ENCODE measurements around the gene TMEM87B. TPM values are rescaled to one million over a fixed set of nuclear protein-coding genes. Genes with fewer than 3 reads are reported as not detected.

Gene TMEM87B
- total RNA-seq, 1 experiment from 2014 or later: 10.5 TPM

DNA sequence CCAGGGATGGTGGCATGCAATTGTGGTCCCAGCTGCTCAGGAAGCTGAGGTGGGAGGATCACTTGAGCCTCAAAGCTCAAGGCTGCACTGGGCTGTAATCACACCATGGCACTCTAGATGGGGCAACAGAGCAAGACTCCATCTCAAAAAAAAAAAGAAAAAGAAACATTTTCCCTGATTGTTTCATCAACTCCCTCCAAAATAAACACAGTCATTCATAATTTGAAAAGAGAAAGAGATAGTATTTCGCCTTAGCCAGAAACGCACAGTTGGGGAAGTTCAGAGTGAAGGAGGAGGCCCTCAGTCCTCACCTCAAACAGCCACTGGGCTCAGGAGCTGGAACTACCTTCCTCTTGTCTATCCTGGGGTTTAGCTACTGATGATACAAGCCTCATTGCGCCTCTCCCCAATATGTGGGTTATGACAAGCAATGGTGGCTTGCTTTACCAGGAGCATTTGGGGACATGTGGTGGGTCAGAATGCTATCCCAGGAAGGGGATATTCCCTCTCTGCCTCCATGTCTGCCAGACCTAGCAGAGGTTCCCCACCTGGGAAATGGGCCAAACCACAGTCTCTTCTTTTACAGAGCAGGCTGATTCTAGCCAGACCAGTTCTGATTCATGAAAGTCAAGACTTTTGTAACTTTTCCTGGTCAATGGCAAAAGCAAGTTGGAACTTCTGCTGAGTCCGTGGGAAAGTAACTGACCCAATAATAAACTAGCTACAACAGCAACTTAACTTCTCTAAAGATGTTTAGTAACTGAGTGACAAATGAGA, 22.2 kb upstream of the TMEM87B start:
- Histone ChIP-seq H4K91ac (ENCODE audit: insufficient read length, low read depth, low read length) (no peak overlapping the region), H3K79me1 (ENCODE audit: insufficient read depth, low read depth, low read length, poor library complexity, severe bottlenecking) (no peaks in the 10 kb centered on the region), H3K9me3 (ENCODE audit: control insufficient read depth, low read depth, low read length) (no peaks in the 10 kb centered on the region)

More for the DNA sequence above, 22.2 kb upstream of the TMEM87B start:
- no peak overlapping the region for H4K8ac ChIP-seq (replicated peaks; ENCODE audit: insufficient read length, low read depth, low read length)
- H3T11ph ChIP-seq (ENCODE audit: low read length): no peak overlapping the region
- H3K23me2 ChIP-seq (ENCODE audit: insufficient read length, low read depth, low read length, poor library complexity, severe bottlenecking): no peaks in the 10 kb centered on the region
- Mint-ChIP-seq H3K36me3 (ENCODE audit: insufficient read depth in 1 of 3, low read depth in 3 of 3) (peaks cover 0 to 9% (median 0%) of the 10 kb centered on the region in 3 experiments; a peak in 3 of 7 replicates), H3K4me1 (peaks cover 20 to 25% of the 10 kb centered on the region in 2 experiments), H3K27me3 (ENCODE audit: low read depth) (no peaks in the 10 kb centered on the region), H3K9me3 (peaks cover 2 to 4% of the 10 kb centered on the region in 2 experiments; a peak in 2 of 5 replicates), H3K27ac (peak overlapping the region in 1 of 3 experiments; percentile 77; a peak in 1 of 7 replicates), H3K4me3 (no peak overlapping the region)
- no peak overlapping the region for H3K23ac ChIP-seq (ENCODE audit: insufficient read length, low read depth, low read length)
- no peak overlapping the region for H3K4me2 ChIP-seq (ENCODE audit: insufficient read depth, insufficient read length, low read length)
- no peak overlapping the region for H3K27ac ChIP-seq (ENCODE audit: insufficient read length, low read depth, low read length)
- no peak overlapping the region for H2BK20ac ChIP-seq (ENCODE audit: low read depth, low read length, poor library complexity, severe bottlenecking)
- TF ChIP-seq, protein P1, sequence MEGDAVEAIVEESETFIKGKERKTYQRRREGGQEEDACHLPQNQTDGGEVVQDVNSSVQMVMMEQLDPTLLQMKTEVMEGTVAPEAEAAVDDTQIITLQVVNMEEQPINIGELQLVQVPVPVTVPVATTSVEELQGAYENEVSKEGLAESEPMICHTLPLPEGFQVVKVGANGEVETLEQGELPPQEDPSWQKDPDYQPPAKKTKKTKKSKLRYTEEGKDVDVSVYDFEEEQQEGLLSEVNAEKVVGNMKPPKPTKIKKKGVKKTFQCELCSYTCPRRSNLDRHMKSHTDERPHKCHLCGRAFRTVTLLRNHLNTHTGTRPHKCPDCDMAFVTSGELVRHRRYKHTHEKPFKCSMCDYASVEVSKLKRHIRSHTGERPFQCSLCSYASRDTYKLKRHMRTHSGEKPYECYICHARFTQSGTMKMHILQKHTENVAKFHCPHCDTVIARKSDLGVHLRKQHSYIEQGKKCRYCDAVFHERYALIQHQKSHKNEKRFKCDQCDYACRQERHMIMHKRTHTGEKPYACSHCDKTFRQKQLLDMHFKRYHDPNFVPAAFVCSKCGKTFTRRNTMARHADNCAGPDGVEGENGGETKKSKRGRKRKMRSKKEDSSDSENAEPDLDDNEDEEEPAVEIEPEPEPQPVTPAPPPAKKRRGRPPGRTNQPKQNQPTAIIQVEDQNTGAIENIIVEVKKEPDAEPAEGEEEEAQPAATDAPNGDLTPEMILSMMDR (conservative IDR thresholded peaks at IDR 0.05): peak; percentile 24; the same call in 2 of the 3 replicates
- no peak overlapping the region for H3K18ac ChIP-seq (ENCODE audit: insufficient read length, low read depth, low read length)
- H3K27me3 ChIP-seq (ENCODE audit: insufficient read depth, low read length): no peaks in the 10 kb centered on the region
- H2AFZ ChIP-seq (ENCODE audit: low read length): no peak overlapping the region
- H3K9ac ChIP-seq (ENCODE audit: extremely low read depth, insufficient read length, low read length): no peak overlapping the region
- no peak overlapping the region for H3K14ac ChIP-seq (ENCODE audit: insufficient read depth, low read length)
- no peak overlapping the region for H2BK5ac ChIP-seq (ENCODE audit: insufficient read length, low read length)
- no peaks in the 10 kb centered on the region for H4K20me1 ChIP-seq (ENCODE audit: control insufficient read depth, insufficient read depth, insufficient read length)
- H2BK15ac ChIP-seq (ENCODE audit: low read depth, low read length): no peak overlapping the region
- no peak for DNase-seq
- no peak overlapping the region for H2BK120ac ChIP-seq (ENCODE audit: low read depth, low read length, poor library complexity, severe bottlenecking)
- no peak overlapping the region for H3K4ac ChIP-seq (ENCODE audit: low read depth, low read length)
- no peak overlapping the region for H2AK5ac ChIP-seq (ENCODE audit: insufficient read length, low read length)
- no CpG with 5 or more reads among the region's 4 CpGs for WGBS (ENCODE audit: extremely low coverage, insufficient read length, low lambda C conversion rate)
- no peak overlapping the region for H4K5ac ChIP-seq (ENCODE audit: insufficient read length, low read depth, low read length)
- H3K56ac ChIP-seq (ENCODE audit: insufficient read length, low read depth, low read length): no peak overlapping the region
- H3K4me1 ChIP-seq (ENCODE audit: insufficient read depth, low read length): no peaks in the 10 kb centered on the region
- no peaks in the 10 kb centered on the region for H3K79me2 ChIP-seq (ENCODE audit: insufficient read depth, low read length)
- H2BK12ac ChIP-seq (ENCODE audit: insufficient read length, low read depth, low read length): no peak overlapping the region
